Glomerular endothelial cell (primary cell): ENCODE data around the gene CPEB4. TPM values are rescaled to one million over a fixed set of nuclear protein-coding genes. Genes with fewer than 3 reads are reported as not detected.

ENCODE experiments used
- total RNA-seq: library from RNA; depleted of rRNA; stranded (reverse); fragments of >200 nt; gene quantifications from 2 replicates; pipeline ENCODE4 v1.2.3, GENCODE V29; 2015

Gene CPEB4
- total RNA-seq, 1 donor from 2014 or later: 12.4 TPM

Other genes starting within 250 kb of the CPEB4 start
- not detected in 2 replicates for gene C5orf47, start 100.8 kb downstream of the CPEB4 start, total RNA-seq
- gene NSG2, start 157.4 kb downstream of the CPEB4 start, total RNA-seq: not detected in 2 replicates